GM13977 (cell line): ENCODE data around the gene ABHD12.

Source experiments
- DNase-seq: peaks from one replicate; pipeline ENCODE4 v3.0.0; 2012; ENCODE audit warnings: low spot score
- in situ Hi-C: fragments of 300-500 bp; cut with MboI; formaldehyde crosslinking; loops from one replicate; pipeline ENCODE4 v1.12.0; 2022; ENCODE audit warnings: low sequenced_read_pairs, low pct_unique_long_range_greater_than_20kb, mixed read lengths, inconsistent platforms; ENCODE audit not compliant: unreplicated experiment
- TF ChIP-seq, protein P1 (sequence below): IDR thresholded peaks from 2 replicates; pipeline ENCODE4 v1.5.1; 2012; ENCODE audit warnings: mild to moderate bottlenecking, control low read depth; ENCODE audit not compliant: insufficient read depth; ENCODE audit errors: extremely low read depth, missing control alignments

ABHD12 gene

DNA sequence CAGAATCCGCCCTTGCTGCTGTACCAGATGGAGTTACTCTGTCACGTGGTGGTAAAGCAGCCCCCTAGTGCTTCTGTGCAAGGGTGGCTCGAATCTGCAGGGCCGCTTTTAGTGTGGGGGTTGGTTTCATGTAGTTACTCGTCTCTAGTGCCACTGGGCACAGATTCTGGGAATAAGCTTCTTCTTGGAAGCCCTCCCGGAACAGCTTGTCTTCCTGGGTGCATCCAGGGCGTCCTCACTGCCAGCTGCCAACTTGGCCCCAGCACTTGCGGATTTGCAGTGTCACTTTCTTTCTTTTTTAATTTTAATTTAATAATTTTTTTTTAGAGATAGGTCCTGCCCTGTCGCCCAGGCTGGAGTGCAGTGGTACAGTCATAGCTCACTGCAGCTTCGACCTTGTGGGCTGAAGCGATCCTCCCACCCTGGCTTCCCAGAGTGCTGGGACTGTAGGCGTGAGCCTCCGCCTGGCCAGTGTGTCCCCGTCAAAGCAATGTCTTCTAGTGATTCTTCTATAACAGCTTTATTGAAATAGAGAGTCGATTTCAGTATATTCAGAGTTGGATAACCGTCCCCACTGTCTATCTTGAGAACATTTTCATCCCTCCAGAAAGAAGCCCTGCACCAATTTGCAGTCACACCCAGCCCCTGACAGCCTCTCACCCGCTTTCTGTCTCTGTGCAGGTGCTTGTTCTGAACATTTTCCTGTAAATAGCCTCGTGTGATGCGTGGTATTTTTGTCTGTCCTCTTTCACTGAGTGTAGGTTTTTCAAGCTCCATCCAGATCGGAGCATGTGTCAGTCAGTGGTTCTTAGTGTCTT is 116.9 kb downstream of the ABHD12 start:
- TF ChIP-seq, protein P1, sequence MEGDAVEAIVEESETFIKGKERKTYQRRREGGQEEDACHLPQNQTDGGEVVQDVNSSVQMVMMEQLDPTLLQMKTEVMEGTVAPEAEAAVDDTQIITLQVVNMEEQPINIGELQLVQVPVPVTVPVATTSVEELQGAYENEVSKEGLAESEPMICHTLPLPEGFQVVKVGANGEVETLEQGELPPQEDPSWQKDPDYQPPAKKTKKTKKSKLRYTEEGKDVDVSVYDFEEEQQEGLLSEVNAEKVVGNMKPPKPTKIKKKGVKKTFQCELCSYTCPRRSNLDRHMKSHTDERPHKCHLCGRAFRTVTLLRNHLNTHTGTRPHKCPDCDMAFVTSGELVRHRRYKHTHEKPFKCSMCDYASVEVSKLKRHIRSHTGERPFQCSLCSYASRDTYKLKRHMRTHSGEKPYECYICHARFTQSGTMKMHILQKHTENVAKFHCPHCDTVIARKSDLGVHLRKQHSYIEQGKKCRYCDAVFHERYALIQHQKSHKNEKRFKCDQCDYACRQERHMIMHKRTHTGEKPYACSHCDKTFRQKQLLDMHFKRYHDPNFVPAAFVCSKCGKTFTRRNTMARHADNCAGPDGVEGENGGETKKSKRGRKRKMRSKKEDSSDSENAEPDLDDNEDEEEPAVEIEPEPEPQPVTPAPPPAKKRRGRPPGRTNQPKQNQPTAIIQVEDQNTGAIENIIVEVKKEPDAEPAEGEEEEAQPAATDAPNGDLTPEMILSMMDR, result no peak
- DNase-seq, result no peak
- in situ Hi-C loops, result no loop called here

DNA sequence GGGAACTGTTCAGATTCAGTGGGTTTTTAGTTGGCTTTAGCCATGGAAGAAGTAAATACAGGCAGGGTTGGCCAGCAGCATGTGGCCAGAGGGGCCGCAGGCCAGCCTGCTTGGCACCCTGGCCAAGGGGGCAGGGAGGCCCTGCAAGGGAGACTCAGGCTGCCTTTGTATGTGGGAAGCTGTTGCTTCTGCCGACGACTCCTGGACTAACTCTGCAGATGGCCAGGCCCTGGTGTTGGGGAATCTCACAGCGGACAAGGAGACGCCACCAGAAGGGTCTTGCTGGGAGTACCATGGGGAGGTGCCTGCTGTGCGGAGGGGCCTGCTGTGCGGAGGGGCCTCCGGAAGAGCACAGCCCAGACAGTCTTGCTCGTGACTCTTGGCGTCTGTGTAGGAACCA is 117.6 kb downstream of the ABHD12 start:
- DNase-seq, result no peak
- in situ Hi-C loops, result no loop called here
- TF ChIP-seq, protein P1, result no peak

DNA sequence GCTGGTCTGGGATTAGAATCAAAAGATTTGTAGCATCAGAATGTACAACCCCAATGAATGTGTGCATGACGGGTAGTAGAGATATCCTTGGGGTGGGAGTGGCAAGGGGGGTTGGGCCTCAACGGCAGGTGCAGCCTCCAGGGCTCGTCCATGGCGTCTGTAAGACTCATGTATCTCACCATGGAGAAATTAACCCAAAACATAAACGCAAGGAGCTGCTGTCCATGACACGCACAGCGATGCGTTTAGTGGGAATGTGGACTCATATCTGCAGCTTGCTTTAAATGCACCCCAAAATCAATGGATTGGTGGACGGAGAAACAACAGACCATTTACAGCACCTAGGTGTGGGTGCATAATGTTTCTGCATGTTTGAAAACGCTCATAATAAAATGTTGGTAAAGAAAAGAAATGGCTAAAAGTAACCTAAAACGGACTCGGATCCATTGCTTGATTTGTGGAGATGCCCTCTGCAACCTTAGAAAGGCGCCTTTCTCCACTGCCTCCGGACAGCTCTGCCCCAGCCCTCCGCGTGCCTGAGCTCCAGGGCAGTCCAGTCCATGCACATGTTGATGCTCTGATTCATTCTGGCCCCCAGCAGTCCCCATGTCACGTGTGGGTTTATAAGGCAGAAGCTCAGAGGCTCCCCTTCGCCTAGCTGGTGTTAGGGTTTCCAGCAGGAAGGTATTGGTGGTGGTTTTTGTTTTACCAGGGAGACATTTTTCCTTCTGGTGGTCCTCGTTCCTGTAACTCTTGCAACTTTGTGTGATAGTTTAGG is 118.2 kb downstream of the ABHD12 start:
- in situ Hi-C loops, result no loop called here
- DNase-seq, result no peak
- TF ChIP-seq, protein P1, result no peak

DNA sequence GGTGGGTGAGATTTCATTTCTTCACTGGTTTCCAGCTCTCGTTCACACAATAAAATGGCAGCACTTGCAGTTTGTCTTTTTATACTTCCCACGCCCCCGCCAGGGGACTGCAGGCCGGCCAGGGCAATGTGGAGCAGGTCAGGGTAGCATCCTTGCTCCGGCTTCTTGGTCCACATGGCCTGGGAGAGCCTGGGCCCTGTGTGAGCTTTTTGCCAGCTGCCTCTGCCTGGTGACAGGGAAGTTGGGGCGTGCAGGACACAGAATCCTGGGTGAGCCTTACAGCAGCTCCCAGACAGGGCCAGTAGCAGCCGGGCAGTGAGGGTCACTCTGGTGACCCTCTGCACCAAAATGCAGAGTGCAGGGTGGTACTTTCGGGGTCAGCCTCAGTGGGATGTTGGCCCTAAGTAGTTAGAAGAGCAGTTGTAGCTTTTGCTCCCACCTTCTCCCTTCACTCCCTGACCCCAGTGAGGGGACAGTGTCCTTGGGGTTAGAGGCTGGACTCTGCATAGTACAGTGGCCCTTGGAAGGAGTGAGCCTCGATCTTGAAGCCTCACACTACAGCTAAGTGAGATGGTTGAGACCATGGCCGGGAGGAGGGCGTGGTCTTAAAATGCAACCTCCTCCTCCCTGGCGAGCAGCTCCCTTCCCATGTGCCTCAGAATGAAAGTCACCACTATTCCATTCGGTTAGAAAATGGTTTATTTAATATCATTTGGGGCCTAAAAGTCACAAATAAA is 119.0 kb downstream of the ABHD12 start:
- DNase-seq, result no peak
- TF ChIP-seq, protein P1, result no peak
- in situ Hi-C loops, result no loop called here

DNA sequence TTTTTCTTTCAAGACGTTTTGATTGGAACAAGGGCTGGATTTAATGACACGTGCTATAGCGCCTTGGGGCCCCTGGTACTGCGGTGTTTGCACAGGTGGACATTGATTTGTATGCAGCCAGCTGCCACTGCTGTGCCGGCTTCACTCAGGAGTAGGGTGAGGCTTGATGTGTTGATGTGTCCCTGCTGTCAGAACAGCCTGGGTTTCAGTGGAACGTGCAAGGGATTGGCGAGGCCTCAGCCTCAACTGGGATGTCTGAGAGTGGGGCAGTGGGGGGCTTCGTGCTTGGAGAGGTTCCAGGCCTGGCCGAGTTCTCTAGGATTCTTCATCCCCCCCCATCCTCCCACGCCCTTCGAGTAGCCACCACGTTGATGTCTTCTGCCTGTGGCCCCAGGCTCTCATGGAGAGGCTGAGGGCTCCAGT is 119.8 kb downstream of the ABHD12 start:
- TF ChIP-seq, protein P1, result no peak
- in situ Hi-C loops, result no loop called here
- DNase-seq, result no peak

DNA sequence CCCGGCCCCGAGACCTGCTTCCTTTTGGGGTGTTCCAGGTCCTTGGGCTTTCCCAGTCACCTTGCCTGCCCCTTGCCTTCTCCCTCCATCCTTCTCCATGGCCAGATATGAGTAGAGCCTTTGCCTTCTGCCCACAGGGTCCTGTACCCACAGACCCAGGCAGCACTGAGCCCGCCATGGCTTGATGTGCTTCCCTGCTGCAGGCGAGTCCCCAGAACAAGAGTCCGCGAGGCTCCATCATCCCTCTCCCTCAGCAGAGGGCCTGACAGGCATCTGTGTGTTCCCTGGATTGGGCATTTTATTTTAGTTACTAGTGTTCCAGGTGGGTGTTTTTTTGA is 120.8 kb downstream of the ABHD12 start:
- no peak for DNase-seq
- TF ChIP-seq, protein P1, result no peak
- in situ Hi-C loops, result no loop called here
